ENCODE data around the gene ADAMTS16.

Gene ADAMTS16

DNA sequence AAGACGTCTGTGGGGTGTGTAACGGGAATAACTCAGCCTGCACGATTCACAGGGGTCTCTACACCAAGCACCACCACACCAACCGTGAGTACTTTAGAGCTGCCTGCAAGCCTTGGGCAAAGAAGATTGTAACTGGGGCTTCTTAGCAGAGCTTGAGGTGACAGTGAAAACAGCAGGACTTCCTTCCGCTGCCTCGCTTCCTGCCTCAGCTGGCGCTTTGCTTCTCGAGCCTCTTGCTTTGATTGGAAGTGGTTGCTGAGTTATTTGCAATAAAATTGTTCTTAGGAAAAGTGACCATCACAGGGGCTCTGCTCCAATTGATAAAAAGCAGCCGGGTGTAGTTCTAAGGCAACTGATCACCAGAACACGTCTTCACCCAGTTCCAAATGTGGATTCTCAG is 99.1 kb downstream of the ADAMTS16 start:
- Histone ChIP-seq H3K79me1 (ENCODE audit: low read length) (no peaks in the 10 kb centered on the region), H3K4me3 (ENCODE audit: low read depth, low read length) (no peak overlapping the region), H3K79me2 (ENCODE audit: control insufficient read depth, insufficient read depth, low read length, poor library complexity) (no peaks in the 10 kb centered on the region), H3K4me2 (ENCODE audit: low read length) (no peak overlapping the region), H3K4me1 (ENCODE audit: control insufficient read depth in 1 of 2, insufficient read depth in 2 of 2, low read length in 2 of 2) (peaks cover 0 to 2% of the 10 kb centered on the region in 2 experiments), H3K4ac (ENCODE audit: low read depth, low read length) (no peak overlapping the region), H3K23ac (ENCODE audit: low read length) (no peak overlapping the region), H3K36me3 (ENCODE audit: control insufficient read depth in 1 of 2, insufficient read depth in 2 of 2, low read length in 2 of 2) (no peaks in the 10 kb centered on the region), H3K9me3 (ENCODE audit: insufficient read depth, low read depth, low read length) (peaks cover 2% of the 10 kb centered on the region), H2BK12ac (ENCODE audit: low read length) (no peak overlapping the region), H4K8ac (ENCODE audit: low read depth, low read length) (no peak overlapping the region), H2AK5ac (ENCODE audit: low read length) (peak overlapping the region; percentile 37), H3K14ac (ENCODE audit: low read length) (peak overlapping the region; percentile 37), H2BK120ac (ENCODE audit: insufficient read depth, low read length, poor library complexity) (no peak overlapping the region), H3K18ac (ENCODE audit: low read length) (no peak overlapping the region), H3K9ac (ENCODE audit: low read length) (no peak overlapping the region), H4K91ac (ENCODE audit: low read depth, low read length) (no peak overlapping the region), H2BK5ac (ENCODE audit: low read depth, low read length, poor library complexity) (no peak overlapping the region), H4K12ac (ENCODE audit: low read depth, low read length) (no peak overlapping the region), H2AFZ (ENCODE audit: insufficient read depth, low read length, poor library complexity) (no peak overlapping the region), H3K27me3 (ENCODE audit: insufficient read depth, low read length) (no peaks in the 10 kb centered on the region), H3K27ac (ENCODE audit: low read depth, low read length) (no peak overlapping the region)
- WGBS (ENCODE audit: extremely low coverage, insufficient coverage, insufficient read length) = no CpG with 5 or more reads among the region's 10 CpGs
- DNase-seq = no peak

DNA sequence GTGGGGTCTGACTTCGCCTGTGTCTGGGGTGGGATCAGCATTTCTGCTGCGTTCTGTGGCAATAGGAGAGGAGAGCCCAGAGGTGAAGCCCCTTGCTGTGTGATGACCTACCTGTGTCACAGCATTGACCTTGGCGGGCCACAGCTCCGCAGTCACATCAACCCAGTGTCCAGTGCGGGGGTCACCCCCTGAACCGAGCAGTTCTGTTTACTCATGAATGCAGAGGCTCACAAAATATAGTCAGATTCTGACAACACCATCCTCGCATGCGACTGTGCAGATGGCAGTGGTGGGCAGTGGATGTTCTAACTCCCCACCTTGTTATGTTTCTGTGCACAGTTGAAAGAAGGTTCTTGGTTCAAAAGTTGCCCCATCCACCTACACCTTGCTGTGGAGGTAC is 100.1 kb downstream of the ADAMTS16 start:
- no peak overlapping the region for H2AK5ac ChIP-seq (ENCODE audit: low read length)
- no peaks in the 10 kb centered on the region for H3K79me2 ChIP-seq (ENCODE audit: control insufficient read depth, insufficient read depth, low read length, poor library complexity)
- no CpG with 5 or more reads among the region's 8 CpGs for WGBS (ENCODE audit: extremely low coverage, insufficient coverage, insufficient read length)
- no peak overlapping the region for H3K4ac ChIP-seq (ENCODE audit: low read depth, low read length)
- H2AFZ ChIP-seq (ENCODE audit: insufficient read depth, low read length, poor library complexity) = no peak overlapping the region
- no peaks in the 10 kb centered on the region for H3K79me1 ChIP-seq (ENCODE audit: low read length)
- no peak overlapping the region for H3K4me3 ChIP-seq (ENCODE audit: low read depth, low read length)
- H3K4me2 ChIP-seq (ENCODE audit: low read length) = no peak overlapping the region
- H4K91ac ChIP-seq (ENCODE audit: low read depth, low read length) = no peak overlapping the region
- peaks cover 2% of the 10 kb centered on the region for H3K9me3 ChIP-seq (ENCODE audit: insufficient read depth, low read depth, low read length)
- no peak overlapping the region for H3K14ac ChIP-seq (ENCODE audit: low read length)
- no peak overlapping the region for H3K9ac ChIP-seq (ENCODE audit: low read length)
- H2BK120ac ChIP-seq (ENCODE audit: insufficient read depth, low read length, poor library complexity) = no peak overlapping the region
- no peak overlapping the region for H3K18ac ChIP-seq (ENCODE audit: low read length)
- peaks cover 0 to 2% of the 10 kb centered on the region in 2 experiments for H3K4me1 ChIP-seq (ENCODE audit: control insufficient read depth in 1 of 2, insufficient read depth in 2 of 2, low read length in 2 of 2)
- no peak overlapping the region for H4K8ac ChIP-seq (ENCODE audit: low read depth, low read length)
- no peak overlapping the region for H2BK12ac ChIP-seq (ENCODE audit: low read length)
- no peak for DNase-seq
- no peak overlapping the region for H2BK5ac ChIP-seq (ENCODE audit: low read depth, low read length, poor library complexity)
- no peaks in the 10 kb centered on the region for H3K36me3 ChIP-seq (ENCODE audit: control insufficient read depth in 1 of 2, insufficient read depth in 2 of 2, low read length in 2 of 2)
- no peak overlapping the region for H3K27ac ChIP-seq (ENCODE audit: low read depth, low read length)
- no peak overlapping the region for H4K12ac ChIP-seq (ENCODE audit: low read depth, low read length)
- H3K23ac ChIP-seq (ENCODE audit: low read length) = no peak overlapping the region
- no peaks in the 10 kb centered on the region for H3K27me3 ChIP-seq (ENCODE audit: insufficient read depth, low read length)

DNA sequence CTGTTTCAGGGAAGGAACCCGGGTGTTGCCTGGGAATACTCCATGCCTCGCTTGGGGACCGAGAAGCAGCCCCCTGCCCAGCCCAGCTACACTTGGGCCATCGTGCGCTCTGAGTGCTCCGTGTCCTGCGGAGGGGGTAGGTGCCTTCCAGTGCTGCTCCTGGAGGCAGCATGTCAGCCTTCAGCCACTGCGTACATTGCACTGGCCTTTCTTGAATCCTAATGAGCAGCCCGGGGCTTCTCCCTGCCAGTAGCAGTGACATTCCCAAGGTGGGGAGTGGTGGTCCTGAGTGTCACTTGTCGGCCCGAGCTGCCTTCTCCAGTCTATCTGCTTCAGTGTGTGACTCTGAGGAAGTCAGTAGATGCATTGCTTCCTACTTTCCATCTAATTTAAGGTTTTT is 101.9 kb downstream of the ADAMTS16 start:
- no peaks in the 10 kb centered on the region for H3K79me2 ChIP-seq (ENCODE audit: control insufficient read depth, insufficient read depth, low read length, poor library complexity)
- H4K12ac ChIP-seq (ENCODE audit: low read depth, low read length) = no peak overlapping the region
- H2AFZ ChIP-seq (ENCODE audit: insufficient read depth, low read length, poor library complexity) = no peak overlapping the region
- WGBS (ENCODE audit: extremely low coverage, insufficient coverage, insufficient read length) = no CpG with 5 or more reads among the region's 11 CpGs
- H3K14ac ChIP-seq (ENCODE audit: low read length) = no peak overlapping the region
- H2BK12ac ChIP-seq (ENCODE audit: low read length) = peak overlapping the region; percentile 61
- H3K9me3 ChIP-seq (ENCODE audit: insufficient read depth, low read depth, low read length) = peaks cover 2% of the 10 kb centered on the region
- no peak overlapping the region for H3K27ac ChIP-seq (ENCODE audit: low read depth, low read length)
- H2BK5ac ChIP-seq (ENCODE audit: low read depth, low read length, poor library complexity) = no peak overlapping the region
- H4K91ac ChIP-seq (ENCODE audit: low read depth, low read length) = no peak overlapping the region
- no peak overlapping the region for H3K4me2 ChIP-seq (ENCODE audit: low read length)
- no peaks in the 10 kb centered on the region for H3K27me3 ChIP-seq (ENCODE audit: insufficient read depth, low read length)
- no peak overlapping the region for H3K4ac ChIP-seq (ENCODE audit: low read depth, low read length)
- no peak for DNase-seq
- no peak overlapping the region for H4K8ac ChIP-seq (ENCODE audit: low read depth, low read length)
- H3K4me3 ChIP-seq (ENCODE audit: low read depth, low read length) = no peak overlapping the region
- H3K23ac ChIP-seq (ENCODE audit: low read length) = no peak overlapping the region
- H3K9ac ChIP-seq (ENCODE audit: low read length) = no peak overlapping the region
- no peaks in the 10 kb centered on the region for H3K79me1 ChIP-seq (ENCODE audit: low read length)
- no peaks in the 10 kb centered on the region for H3K36me3 ChIP-seq (ENCODE audit: control insufficient read depth in 1 of 2, insufficient read depth in 2 of 2, low read length in 2 of 2)
- no peak overlapping the region for H2AK5ac ChIP-seq (ENCODE audit: low read length)
- H3K18ac ChIP-seq (ENCODE audit: low read length) = peak overlapping the region; percentile 17
- peaks cover 0 to 2% of the 10 kb centered on the region in 2 experiments for H3K4me1 ChIP-seq (ENCODE audit: control insufficient read depth in 1 of 2, insufficient read depth in 2 of 2, low read length in 2 of 2)
- H2BK120ac ChIP-seq (ENCODE audit: insufficient read depth, low read length, poor library complexity) = no peak overlapping the region

DNA sequence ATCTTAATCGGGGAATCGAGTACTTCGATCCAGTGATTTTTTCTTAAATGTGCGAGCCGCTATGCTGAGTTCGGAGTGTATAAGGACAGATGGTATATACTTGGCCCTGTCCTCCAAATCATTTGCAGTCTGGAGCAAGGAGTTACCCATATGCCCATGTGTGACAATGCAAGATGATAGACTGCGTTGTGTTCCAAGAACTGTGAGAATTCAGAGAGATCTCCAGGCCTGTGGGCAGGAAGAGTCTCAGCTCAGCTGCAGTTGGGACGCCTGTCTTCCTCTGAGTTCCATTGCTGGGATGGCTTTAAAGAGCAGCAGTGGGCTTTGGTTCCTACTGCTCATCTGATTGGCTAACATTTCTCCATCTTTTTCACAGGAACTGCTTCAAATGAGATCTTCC is 106.6 kb downstream of the ADAMTS16 start:
- no peak overlapping the region for H2BK12ac ChIP-seq (ENCODE audit: low read length)
- H3K4me3 ChIP-seq (ENCODE audit: low read depth, low read length) = no peak overlapping the region
- DNase-seq = no peak
- H4K8ac ChIP-seq (ENCODE audit: low read depth, low read length) = no peak overlapping the region
- WGBS (ENCODE audit: extremely low coverage, insufficient coverage, insufficient read length) = no CpG with 5 or more reads among the region's 8 CpGs
- peaks cover 0 to 2% of the 10 kb centered on the region in 2 experiments for H3K4me1 ChIP-seq (ENCODE audit: control insufficient read depth in 1 of 2, insufficient read depth in 2 of 2, low read length in 2 of 2)
- H3K27ac ChIP-seq (ENCODE audit: low read depth, low read length) = no peak overlapping the region
- no peak overlapping the region for H3K9ac ChIP-seq (ENCODE audit: low read length)
- no peak overlapping the region for H4K91ac ChIP-seq (ENCODE audit: low read depth, low read length)
- no peaks in the 10 kb centered on the region for H3K79me2 ChIP-seq (ENCODE audit: control insufficient read depth, insufficient read depth, low read length, poor library complexity)
- no peak overlapping the region for H3K23ac ChIP-seq (ENCODE audit: low read length)
- no peak overlapping the region for H2BK5ac ChIP-seq (ENCODE audit: low read depth, low read length, poor library complexity)
- H3K14ac ChIP-seq (ENCODE audit: low read length) = no peak overlapping the region
- no peak overlapping the region for H3K4me2 ChIP-seq (ENCODE audit: low read length)
- no peaks in the 10 kb centered on the region for H3K27me3 ChIP-seq (ENCODE audit: insufficient read depth, low read length)
- H3K18ac ChIP-seq (ENCODE audit: low read length) = no peak overlapping the region
- no peaks in the 10 kb centered on the region for H3K36me3 ChIP-seq (ENCODE audit: control insufficient read depth in 1 of 2, insufficient read depth in 2 of 2, low read length in 2 of 2)
- no peak overlapping the region for H2BK120ac ChIP-seq (ENCODE audit: insufficient read depth, low read length, poor library complexity)
- peaks cover 5% of the 10 kb centered on the region for H3K79me1 ChIP-seq (ENCODE audit: low read length)
- H3K4ac ChIP-seq (ENCODE audit: low read depth, low read length) = no peak overlapping the region
- H3K9me3 ChIP-seq (ENCODE audit: insufficient read depth, low read depth, low read length) = peaks cover 7% of the 10 kb centered on the region
- no peak overlapping the region for H2AFZ ChIP-seq (ENCODE audit: insufficient read depth, low read length, poor library complexity)
- H2AK5ac ChIP-seq (ENCODE audit: low read length) = no peak overlapping the region
- H4K12ac ChIP-seq (ENCODE audit: low read depth, low read length) = no peak overlapping the region

Data from trophoblast cell (in vitro differentiated cells and primary cell).